Mesenchymal stem cell (in vitro differentiated cells and primary cell): Measurements from ENCODE around the gene TOX2.
"Not testable (repeated sequence)": the region's sequence is repeated elsewhere in the genome, so short reads cannot be mapped to it uniquely, and the experiment has no call there.

Experiments
- DNase-seq: peaks from one replicate; pipeline ENCODE4 v3.0.0-alpha.2; 2013
- H2AFZ ChIP-seq: one replicate; pipeline ENCODE4 v1.6.1; 2013; ENCODE audit warnings: low read depth, mild to moderate bottlenecking, control low read depth, inconsistent platforms, low read length, moderate library complexity
- H2AK5ac ChIP-seq: 2 replicates; pipeline ENCODE4 v1.6.1; 2013; ENCODE audit warnings: low read length, moderate library complexity, mild to moderate bottlenecking, inconsistent platforms; ENCODE audit not compliant: severe bottlenecking
- H2BK120ac ChIP-seq: one replicate; pipeline ENCODE4 v1.6.1; 2013; ENCODE audit warnings: low read depth, mild to moderate bottlenecking, inconsistent platforms, low read length, moderate library complexity
- H2BK12ac ChIP-seq, 2 experiments: one replicate each; pipeline ENCODE4 v1.6.1; 2013; ENCODE audit warnings: inconsistent platforms in 2 of 2, low read length in 2 of 2, mild to moderate bottlenecking in 2 of 2, moderate library complexity in 2 of 2, control low read depth in 1 of 2
- H2BK15ac ChIP-seq: one replicate; pipeline ENCODE4 v1.6.1; 2013; ENCODE audit warnings: mild to moderate bottlenecking, low read depth, inconsistent platforms; ENCODE audit not compliant: poor library complexity, severe bottlenecking
- H2BK5ac ChIP-seq: 2 replicates; pipeline ENCODE4 v1.6.1; 2013; ENCODE audit warnings: low read depth, mild to moderate bottlenecking, low read length, control low read depth, inconsistent platforms; ENCODE audit not compliant: poor library complexity, severe bottlenecking
- H3K14ac ChIP-seq, 2 experiments: one replicate each; pipeline ENCODE4 v1.6.1; 2013; ENCODE audit warnings: inconsistent platforms in 2 of 2, low read length in 2 of 2, control low read depth in 1 of 2, mild to moderate bottlenecking in 1 of 2, moderate library complexity in 1 of 2
- H3K18ac ChIP-seq, 2 experiments: one replicate each; pipeline ENCODE4 v1.6.1; 2013; ENCODE audit warnings: inconsistent platforms in 2 of 2, low read length in 2 of 2, control low read depth in 1 of 2, low read depth in 1 of 2, mild to moderate bottlenecking in 1 of 2
- H3K23ac ChIP-seq, 2 experiments: one replicate each; pipeline ENCODE4 v1.6.1; 2013; ENCODE audit warnings: inconsistent platforms in 2 of 2, low read length in 2 of 2, mild to moderate bottlenecking in 2 of 2, moderate library complexity in 2 of 2, control low read depth in 1 of 2
- H3K27ac ChIP-seq: 2 replicates; pipeline ENCODE4 v1.5.1; 2013; ENCODE audit warnings: mild to moderate bottlenecking, moderate library complexity, low read length, control low read depth, inconsistent platforms; ENCODE audit not compliant: poor library complexity, severe bottlenecking
- H3K27me3 ChIP-seq, 2 experiments: 2 replicates each; pipeline versions ENCODE4 v1.6.1 to v1.7.0; 2013; ENCODE audit warnings: low read length in 2 of 2, mild to moderate bottlenecking in 2 of 2, moderate library complexity in 2 of 2, control low read depth in 1 of 2, inconsistent platforms in 1 of 2; ENCODE audit not compliant: control insufficient read depth in 1 of 2, insufficient read depth in 1 of 2
- H3K36me3 ChIP-seq, 2 experiments: 2 replicates each; pipeline versions ENCODE4 v1.6.1 to v1.7.0; 2013; ENCODE audit warnings: low read length in 2 of 2, control low read depth in 1 of 2, inconsistent platforms in 1 of 2, low read depth in 1 of 2, mild to moderate bottlenecking in 1 of 2; ENCODE audit not compliant: insufficient read depth in 2 of 2, control insufficient read depth in 1 of 2
- H3K4ac ChIP-seq, 2 experiments: one replicate each; pipeline ENCODE4 v1.6.1; 2013; ENCODE audit warnings: inconsistent platforms in 2 of 2, low read length in 2 of 2, mild to moderate bottlenecking in 2 of 2, moderate library complexity in 2 of 2, control low read depth in 1 of 2, low read depth in 1 of 2
- H3K4me1 ChIP-seq: 2 replicates; pipeline ENCODE4 v1.6.1; 2013; ENCODE audit warnings: low read depth, low read length, control low read depth; ENCODE audit not compliant: control insufficient read depth, insufficient read depth
- H3K4me2 ChIP-seq: 2 replicates; pipeline ENCODE4 v1.6.1; 2013; ENCODE audit warnings: low read length, mild to moderate bottlenecking, inconsistent platforms; ENCODE audit not compliant: poor library complexity, severe bottlenecking
- H3K4me3 ChIP-seq, 2 experiments: 2 replicates each; pipeline versions ENCODE4 v1.5.1 to v1.7.0; 2013; ENCODE audit warnings: low read length in 2 of 2, mild to moderate bottlenecking in 2 of 2, control low read depth in 1 of 2, low read depth in 1 of 2; ENCODE audit not compliant: insufficient read depth in 1 of 2
- H3K79me1 ChIP-seq: replicated peaks from 2 replicates; pipeline ENCODE4 v1.6.1; 2013; ENCODE audit warnings: mild to moderate bottlenecking, control low read depth, low read length, inconsistent platforms; ENCODE audit not compliant: poor library complexity, severe bottlenecking
- H3K9ac ChIP-seq: 2 replicates; pipeline ENCODE4 v1.7.0; 2013; ENCODE audit warnings: mild to moderate bottlenecking, low read length, moderate library complexity
- H3K9me3 ChIP-seq: 2 replicates; pipeline ENCODE4 v1.7.0; 2013; ENCODE audit warnings: mild to moderate bottlenecking, low read length; ENCODE audit not compliant: control insufficient read depth
- H4K8ac ChIP-seq: one replicate; pipeline ENCODE4 v1.6.1; 2013; ENCODE audit warnings: inconsistent platforms, mild to moderate bottlenecking, low read length, moderate library complexity
- H4K91ac ChIP-seq: one replicate; pipeline ENCODE4 v1.6.1; 2013; ENCODE audit warnings: mild to moderate bottlenecking, low read length, inconsistent platforms
- WGBS: methylation state at CpG from one replicate; pipeline ENCODE4 v1.1.7; 2013; ENCODE audit warnings: mixed read lengths; 5-methylcytosine and 5-hydroxymethylcytosine counted together

The TOX2 gene

GRCh38 chr20:44041001-44041400 is 126.3 kb downstream of the TOX2 start:
- H3K4me1 ChIP-seq: no peaks in the 10 kb centered on the region
- 94% methylated on average over 8 of the region's 8 CpGs for WGBS
- peaks cover 24 to 48% of the 10 kb centered on the region in 2 experiments for H3K27me3 ChIP-seq

GRCh38 chr20:44044712-44045111 is 130.1 kb downstream of the TOX2 start:
- not testable (repeated sequence) for DNase-seq, H2BK120ac ChIP-seq, H3K79me1 ChIP-seq, H3K4me2 ChIP-seq, H3K4me3 ChIP-seq, H3K4ac ChIP-seq, H3K4me1 ChIP-seq, H2BK12ac ChIP-seq, H3K27ac ChIP-seq, H4K91ac ChIP-seq, H3K23ac ChIP-seq, H3K14ac ChIP-seq, H3K9ac ChIP-seq, H3K9me3 ChIP-seq, H4K8ac ChIP-seq, H3K18ac ChIP-seq, H2AK5ac ChIP-seq, H2BK15ac ChIP-seq, H3K36me3 ChIP-seq, H2BK5ac ChIP-seq, H2AFZ ChIP-seq
- peaks cover 0 to 23% of the 10 kb centered on the region in 2 experiments for H3K27me3 ChIP-seq
- WGBS: 93% methylated on average over 2 of the region's 5 CpGs

More at GRCh38 chr20:44041001-44041400, 126.3 kb downstream of the TOX2 start:
- Histone ChIP-seq H2BK15ac (no peak overlapping the region), H3K9me3 (no peaks in the 10 kb centered on the region), H2AFZ (no peak overlapping the region), H3K18ac (no peak overlapping the region), H3K27ac (no peak overlapping the region), H2AK5ac (no peak overlapping the region), H3K4me2 (no peak overlapping the region), H2BK12ac (no peak overlapping the region), H3K4ac (no peak overlapping the region), H2BK120ac (no peak overlapping the region), H3K36me3 (no peaks in the 10 kb centered on the region), H3K79me1 (no peaks in the 10 kb centered on the region), H3K4me3 (no peak overlapping the region), H2BK5ac (no peak overlapping the region), H3K9ac (no peak overlapping the region), H3K23ac (no peak overlapping the region), H4K91ac (peak overlapping the region; percentile 35), H3K14ac (no peak overlapping the region), H4K8ac (peak overlapping the region; percentile 57)
- DNase-seq: no peak

DNA sequence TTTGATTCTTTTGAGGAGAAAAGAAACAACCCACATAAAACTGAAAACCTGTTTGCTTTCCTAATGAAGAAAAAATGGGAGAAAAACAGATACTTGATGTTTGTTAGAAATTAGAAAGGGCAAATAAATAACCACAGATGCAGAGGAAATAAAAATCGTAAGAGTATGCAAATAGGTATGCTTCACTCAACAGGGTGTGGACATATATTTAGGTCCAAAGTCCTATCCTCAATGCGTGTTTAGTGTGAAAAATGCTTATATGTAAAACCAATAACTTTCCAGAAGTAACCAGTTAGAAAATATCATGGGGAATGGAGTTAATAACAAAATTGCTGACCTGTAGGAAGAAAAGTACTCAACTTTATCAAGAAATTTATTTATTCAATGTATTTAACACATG is 135.7 kb downstream of the TOX2 start:
- Histone ChIP-seq H3K14ac (no peak overlapping the region), H2BK120ac (no peak overlapping the region), H3K36me3 (peaks cover 0 to 13% of the 10 kb centered on the region in 2 experiments), H3K18ac (no peak overlapping the region), H3K4ac (no peak overlapping the region), H3K27me3 (peaks cover 0 to 16% of the 10 kb centered on the region in 2 experiments), H4K8ac (no peak overlapping the region), H2BK5ac (no peak overlapping the region), H3K9me3 (peaks cover 15% of the 10 kb centered on the region), H3K4me3 (no peak overlapping the region), H2AK5ac (no peak overlapping the region), H3K4me1 (no peaks in the 10 kb centered on the region), H2AFZ (no peak overlapping the region), H2BK12ac (no peak overlapping the region), H3K79me1 (no peaks in the 10 kb centered on the region), H4K91ac (no peak overlapping the region), H3K4me2 (no peak overlapping the region), H3K27ac (no peak overlapping the region), H3K23ac (no peak overlapping the region), H3K9ac (no peak overlapping the region), H2BK15ac (no peak overlapping the region)
- no peak for DNase-seq
- WGBS: 100% methylated on average over 1 of the region's 2 CpGs

DNA sequence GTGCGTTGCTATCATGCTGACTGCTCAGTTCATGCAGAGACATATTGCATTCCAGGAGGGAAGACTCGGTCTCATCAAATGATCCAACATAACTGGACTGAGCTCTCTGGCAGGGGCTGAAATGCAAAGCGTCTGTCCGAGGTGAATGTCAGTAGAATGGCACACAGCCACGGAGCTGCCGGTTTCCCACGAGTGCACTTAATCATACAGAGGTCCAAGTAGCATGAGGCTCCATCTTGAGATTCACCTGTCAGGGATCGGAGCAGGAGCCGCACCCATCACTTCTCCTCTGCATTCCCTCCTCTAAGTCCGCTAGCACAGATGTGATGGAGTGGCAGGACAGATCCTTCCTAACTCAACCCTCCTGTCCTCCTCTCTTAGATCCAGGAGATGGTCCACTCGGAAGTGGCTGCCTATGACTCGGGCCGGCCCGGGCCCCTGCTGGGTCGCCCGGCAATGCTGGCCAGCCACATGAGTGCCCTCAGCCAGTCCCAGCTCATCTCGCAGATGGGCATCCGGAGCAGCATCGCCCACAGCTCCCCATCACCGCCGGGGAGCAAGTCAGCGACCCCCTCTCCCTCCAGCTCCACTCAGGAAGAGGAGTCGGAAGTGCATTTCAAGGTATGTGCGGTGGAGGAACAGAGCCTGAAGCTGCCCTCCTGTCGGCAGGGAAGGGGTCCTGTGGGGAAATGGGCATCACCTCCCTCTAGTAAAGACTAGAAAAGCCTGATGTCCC is 136.4 kb downstream of the TOX2 start:
- H3K14ac ChIP-seq: no peak overlapping the region
- no peak overlapping the region for H3K18ac ChIP-seq
- no peak overlapping the region for H2AFZ ChIP-seq
- 98% methylated on average over 25 of the region's 25 CpGs for WGBS
- no peak overlapping the region for H3K9ac ChIP-seq
- H3K23ac ChIP-seq: no peak overlapping the region
- no peak overlapping the region for H2BK15ac ChIP-seq
- no peak overlapping the region for H3K4me2 ChIP-seq
- H3K27me3 ChIP-seq: peaks cover 0 to 19% of the 10 kb centered on the region in 2 experiments
- no peaks in the 10 kb centered on the region for H3K4me1 ChIP-seq
- H3K9me3 ChIP-seq: peaks cover 23% of the 10 kb centered on the region
- H3K27ac ChIP-seq: no peak overlapping the region
- no peak overlapping the region for H3K4me3 ChIP-seq
- H2BK12ac ChIP-seq: no peak overlapping the region
- H3K79me1 ChIP-seq: no peaks in the 10 kb centered on the region
- no peak overlapping the region for H2BK120ac ChIP-seq
- H2BK5ac ChIP-seq: no peak overlapping the region
- peaks cover 0 to 15% of the 10 kb centered on the region in 2 experiments for H3K36me3 ChIP-seq
- no peak overlapping the region for H3K4ac ChIP-seq
- H4K8ac ChIP-seq: no peak overlapping the region
- DNase-seq: no peak
- H4K91ac ChIP-seq: no peak overlapping the region
- H2AK5ac ChIP-seq: no peak overlapping the region
